ENCODE results near the gene PLEKHM3.
A peak's percentile ranks its signal among the peaks of the same experiment; 100 is the strongest.

Gene PLEKHM3

GRCh38 chr2:208025037-208025813 is at the start of gene PLEKHM3:
TSS of gene PLEKHM3 (minus strand) at chr2:208025527. CDS start at chr2:208001639, 23,888 bp downstream.
- peak; percentile 89 for DNase-seq (ENCODE audit: low spot score)

DNA sequence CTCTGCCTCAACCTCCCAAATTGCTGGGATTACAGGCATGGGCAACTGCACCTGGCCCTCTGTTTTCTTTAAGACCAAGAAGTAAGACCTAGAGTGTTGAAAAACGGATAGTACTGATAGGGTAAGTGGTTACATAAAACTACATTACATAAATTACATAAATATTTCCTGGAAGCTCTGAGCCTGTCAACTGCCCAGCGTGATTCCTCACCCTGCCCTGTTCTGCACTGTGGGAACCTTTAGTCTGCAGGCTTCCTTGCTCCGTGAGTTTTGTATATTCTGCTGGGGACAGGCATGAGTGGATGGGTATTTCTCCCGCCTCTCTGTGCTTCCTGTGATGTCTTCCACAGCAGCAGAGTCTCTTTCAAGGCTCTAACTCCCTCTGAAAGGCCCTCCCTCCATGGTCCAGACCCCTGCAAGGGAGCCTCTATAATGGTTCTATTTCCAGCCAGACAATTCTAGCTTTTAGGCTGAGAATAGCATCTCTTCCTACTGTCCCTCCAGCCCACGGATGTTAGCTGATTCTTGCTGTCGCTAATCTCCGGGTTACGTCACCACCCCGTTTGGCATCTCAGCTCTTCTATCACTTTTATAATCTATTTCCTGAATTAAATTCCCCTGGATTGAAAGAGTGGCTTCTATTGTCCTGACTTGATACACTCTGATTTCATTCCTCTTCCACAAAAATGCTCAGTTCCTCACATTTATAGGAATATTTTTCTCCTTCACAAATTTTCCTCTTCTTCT is 49.5 kb upstream of the PLEKHM3 start:
- DNase-seq (ENCODE audit: low spot score): no peak

GRCh38 chr2:208072250-208072892 is 47.0 kb upstream of the PLEKHM3 start:
- peak; percentile 71 for DNase-seq (ENCODE audit: low spot score)

GRCh38 chr2:208069186-208069585 is 43.9 kb upstream of the PLEKHM3 start:
- DNase-seq (ENCODE audit: low spot score): no peak

- no peak for DNase-seq (ENCODE audit: low spot score)
Measured at GRCh38 chr2:208066016-208066415, 40.7 kb upstream of the PLEKHM3 start.

GRCh38 chr2:208065476-208065875 is 40.1 kb upstream of the PLEKHM3 start:
- no peak for DNase-seq (ENCODE audit: low spot score)

DNA sequence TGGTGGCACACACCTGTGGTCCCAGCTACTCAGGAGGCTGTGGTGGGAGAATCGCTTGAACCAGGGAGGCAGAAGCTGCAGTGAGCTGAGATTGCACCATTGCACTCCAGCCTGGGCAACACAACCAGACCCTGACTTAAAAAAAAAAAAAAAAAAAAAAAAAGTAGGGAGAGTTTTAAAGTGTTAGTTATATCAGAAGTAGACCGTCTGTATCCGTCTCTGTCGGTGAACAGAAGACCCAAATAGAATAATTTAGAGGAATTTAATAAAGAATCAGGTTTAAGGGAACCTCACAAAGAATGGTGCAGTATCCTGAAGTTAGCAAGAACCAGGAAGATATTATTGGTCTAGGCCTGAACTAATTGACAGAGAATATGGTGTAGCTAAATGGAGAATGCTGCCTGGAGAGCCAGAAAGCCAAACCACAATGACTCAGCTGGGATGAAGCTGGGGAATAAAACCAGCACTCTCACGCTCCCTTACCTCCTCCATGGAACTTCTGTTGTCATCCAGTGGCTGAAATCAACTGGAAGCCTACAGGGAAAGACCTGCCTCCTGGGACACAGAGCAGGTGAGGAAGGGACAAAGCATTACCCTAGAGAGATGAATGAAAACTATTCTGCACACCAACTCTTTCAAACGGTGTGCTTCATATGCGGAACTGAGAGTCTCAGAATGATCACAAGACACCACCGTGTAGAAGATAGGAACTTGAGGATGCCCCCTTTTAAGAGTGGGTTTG is 39.1 kb upstream of the PLEKHM3 start:
- no peak for DNase-seq (ENCODE audit: low spot score)

DNA sequence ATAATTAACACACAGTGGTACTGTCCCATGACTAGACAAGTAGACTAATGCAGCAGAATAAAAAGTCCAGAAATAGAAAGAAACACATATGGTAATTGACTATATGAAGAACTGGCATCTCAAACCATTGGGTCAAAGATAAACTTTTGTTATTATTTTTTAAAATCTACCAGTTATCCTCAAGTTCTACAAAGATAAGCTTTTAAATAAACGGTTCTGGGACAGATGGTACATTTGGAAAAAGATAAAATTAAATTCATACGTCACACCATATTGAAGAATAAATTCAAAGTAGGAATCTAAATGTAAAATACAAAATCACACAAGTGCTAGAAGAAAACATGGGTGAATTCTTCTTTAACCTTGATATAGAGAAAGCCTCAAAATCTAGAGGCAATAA is 37.6 kb upstream of the PLEKHM3 start:
- no peak for DNase-seq (ENCODE audit: low spot score)

GRCh38 chr2:208062113-208062512 is 36.8 kb upstream of the PLEKHM3 start:
- DNase-seq (ENCODE audit: low spot score): peak; percentile 26

GRCh38 chr2:208057108-208057507 is 31.8 kb upstream of the PLEKHM3 start:
- no peak for DNase-seq (ENCODE audit: low spot score)

DNA sequence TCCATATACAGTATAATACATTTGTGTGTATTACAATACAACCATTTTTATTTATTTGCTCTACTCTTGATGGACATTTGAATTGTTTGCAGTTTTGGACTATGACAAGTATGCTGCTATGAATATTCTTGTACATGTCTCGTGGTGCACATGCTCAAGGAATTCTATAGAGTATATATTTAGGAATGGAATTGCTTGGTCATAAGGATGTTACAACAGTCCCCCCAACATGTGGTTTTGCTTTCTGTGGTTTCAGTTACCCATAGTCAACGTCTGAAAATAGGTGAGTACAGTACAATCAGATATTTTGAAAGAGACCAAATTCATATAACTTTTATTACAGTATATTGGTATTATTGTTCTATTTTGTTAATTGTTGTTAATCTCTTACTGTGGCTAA is 24.1 kb upstream of the PLEKHM3 start:
- no peak for DNase-seq (ENCODE audit: low spot score)

- DNase-seq (ENCODE audit: low spot score): no peak
Measured at GRCh38 chr2:208049006-208049405, 23.7 kb upstream of the PLEKHM3 start.

DNA sequence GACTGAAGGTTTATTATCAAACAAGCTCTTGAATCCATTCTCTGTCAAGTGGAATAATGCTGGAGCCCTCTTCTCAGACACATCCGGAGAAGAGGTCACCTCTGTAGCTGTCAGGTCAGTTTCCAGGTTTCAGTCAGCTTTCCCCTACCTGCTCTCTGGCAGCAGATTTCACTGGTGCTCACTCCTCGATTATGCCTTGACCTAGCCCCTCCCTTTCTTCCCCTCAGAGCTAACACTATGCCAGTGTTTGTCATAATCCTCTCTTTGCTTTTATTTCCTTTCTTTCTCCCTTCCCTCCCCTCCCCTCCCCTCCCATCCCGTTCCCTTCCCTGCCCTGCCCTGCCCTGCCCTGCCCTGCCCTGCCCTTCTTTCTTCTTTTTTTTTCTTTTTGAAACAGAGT is 22.5 kb upstream of the PLEKHM3 start:
- DNase-seq (ENCODE audit: low spot score): peak; percentile 25

- no peak for DNase-seq (ENCODE audit: low spot score)
Measured at GRCh38 chr2:208046686-208047085, 21.4 kb upstream of the PLEKHM3 start.

GRCh38 chr2:208042450-208042849 is 17.1 kb upstream of the PLEKHM3 start:
- DNase-seq (ENCODE audit: low spot score): no peak

- no peak for DNase-seq (ENCODE audit: low spot score)
Measured at GRCh38 chr2:208042041-208042440, 16.7 kb upstream of the PLEKHM3 start.

DNA sequence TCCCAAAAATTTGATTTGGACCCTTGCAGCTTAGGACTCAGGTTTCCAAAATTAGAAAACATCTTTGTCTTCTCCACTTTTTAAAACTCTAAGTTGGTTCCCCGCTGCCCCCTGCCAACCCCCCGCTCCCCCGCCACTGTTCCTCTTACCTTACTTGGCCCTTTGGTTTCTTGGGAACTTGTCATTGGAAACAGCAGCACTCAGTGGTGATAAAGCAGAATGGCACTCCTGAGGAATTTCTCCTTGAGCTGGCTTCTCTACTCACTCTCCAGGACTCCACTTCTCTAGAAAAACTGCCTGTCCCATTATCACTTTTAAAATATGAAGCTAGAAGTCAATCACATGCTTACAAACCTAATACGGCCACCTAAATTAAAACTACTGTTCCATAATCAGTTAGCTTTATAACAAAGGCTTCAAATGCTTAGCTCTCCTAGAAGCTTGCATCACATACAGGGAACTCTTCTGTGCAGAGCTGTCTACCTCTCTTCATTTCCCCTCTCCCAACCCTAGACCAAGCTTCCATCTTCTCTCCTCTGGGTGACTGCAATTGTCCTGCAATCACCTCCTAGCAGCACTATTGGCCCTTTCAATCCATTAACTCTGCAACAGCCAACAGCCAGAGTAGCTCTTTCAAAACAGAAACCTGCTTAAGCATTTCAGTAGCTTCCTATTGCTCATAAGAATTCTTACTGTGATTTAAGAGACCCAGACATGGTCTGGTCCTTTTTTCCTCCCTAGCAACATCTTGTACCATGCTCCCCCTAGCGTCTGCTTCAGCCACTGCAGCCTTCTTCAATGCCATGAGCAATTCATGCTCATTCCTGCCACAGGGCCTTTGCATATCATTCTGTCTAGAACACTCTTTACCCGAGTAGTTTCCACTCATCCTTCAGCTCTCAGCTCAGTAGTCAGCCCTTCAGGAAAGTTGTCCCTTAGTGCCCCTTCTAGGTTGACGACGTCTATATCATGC is 15.2 kb upstream of the PLEKHM3 start:
- peak; percentile 68 for DNase-seq (ENCODE audit: low spot score)

- no peak for DNase-seq (ENCODE audit: low spot score)
Measured at GRCh38 chr2:208039376-208040110, 14.2 kb upstream of the PLEKHM3 start.

GRCh38 chr2:208037564-208038487 is 12.5 kb upstream of the PLEKHM3 start:
- DNase-seq (ENCODE audit: low spot score): no peak

Data from iPS-NIHi11 (cell line).